Measurements from ENCODE around the gene MIB2.

- TF ChIP-seq CTCF (IDR thresholded peaks at IDR 0.05) (no peak), POLR2AphosphoS5 (IDR thresholded peaks at IDR 0.05; ENCODE audit: low read depth, low read length) (no peak), SIN3A (IDR thresholded peaks at IDR 0.05; ENCODE audit: borderline replicate concordance, insufficient read depth, low read depth, low read length) (no peak), TCF7L2 (IDR thresholded peaks at IDR 0.05; ENCODE audit: low read depth, low read length) (no peak), REST (IDR thresholded peaks at IDR 0.05; ENCODE audit: insufficient read depth in 1 of 2, low read depth in 2 of 2, low read length in 1 of 2) (no peak)
Measured at GRCh38 chr1:1598720-1599029, 16.6 kb upstream of the MIB2 start.
